ENCODE data around the gene EIF1AD. TPM values are rescaled to one million over a fixed set of nuclear protein-coding genes. Genes with fewer than 3 reads are reported as not detected.

The EIF1AD gene
- total RNA-seq, 1 experiment from 2014 or later = 64.6 TPM

DNA sequence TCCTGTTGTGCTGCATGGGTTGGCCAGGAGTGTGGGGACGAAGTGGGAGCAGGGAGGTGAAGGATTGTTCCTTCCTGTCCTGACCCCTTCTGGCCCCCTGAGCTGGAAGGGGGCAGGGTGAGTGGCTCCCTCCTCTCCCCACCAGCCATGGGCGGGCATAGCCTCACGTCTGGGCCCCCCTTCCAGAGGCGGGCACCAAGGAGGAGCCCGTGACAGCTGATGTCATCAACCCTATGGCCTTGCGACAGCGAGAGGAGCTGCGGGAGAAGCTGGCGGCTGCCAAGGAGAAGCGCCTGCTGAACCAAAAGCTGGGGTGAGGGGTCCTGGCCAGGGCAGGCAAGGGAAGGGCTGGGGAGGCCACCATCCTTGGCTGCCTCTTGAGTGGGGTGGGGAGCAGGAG lies 37.1 kb downstream of the EIF1AD start:
- BruUV-seq (replicated peaks) = no TSS peak
- no peak for DNase-seq (ENCODE audit: low read depth, low spot score)
- Histone ChIP-seq H3K4me1 (ENCODE audit: control insufficient read depth, insufficient read depth, low read length) (peaks cover 11% of the 10 kb centered on the region), H3K27me3 (ENCODE audit: control insufficient read depth, insufficient read depth, low read length) (no peaks in the 10 kb centered on the region), H3K27ac (ENCODE audit: low read length) (no peak overlapping the region), H3K4me3 (ENCODE audit: low read depth in 2 of 2, low read length in 2 of 2) (no peak overlapping the region), H3K36me3 (ENCODE audit: control insufficient read depth, insufficient read depth, low read length) (peaks cover 5% of the 10 kb centered on the region; the same call in 1 of the 2 replicates), H3K9me3 (ENCODE audit: control insufficient read depth, insufficient read depth, low read depth, low read length) (no peaks in the 10 kb centered on the region)
- in situ Hi-C loops (cut with HindIII; ENCODE audit: low pct_unique_long_range_greater_than_20kb, low sequenced_read_pairs) (no loop called here), intact Hi-C loops (cut with micrococcal nuclease; ENCODE audit: unreplicated experiment) (no loop called here)
- TF ChIP-seq TCF7L2 (IDR thresholded peaks at IDR 0.05; ENCODE audit: low read depth, low read length) = no peak
- TF ChIP-seq SIN3A (IDR thresholded peaks at IDR 0.05; ENCODE audit: borderline replicate concordance, insufficient read depth, low read depth, low read length) = no peak
- TF ChIP-seq CTCF (IDR thresholded peaks at IDR 0.05) = no peak
- TF ChIP-seq, protein P1, sequence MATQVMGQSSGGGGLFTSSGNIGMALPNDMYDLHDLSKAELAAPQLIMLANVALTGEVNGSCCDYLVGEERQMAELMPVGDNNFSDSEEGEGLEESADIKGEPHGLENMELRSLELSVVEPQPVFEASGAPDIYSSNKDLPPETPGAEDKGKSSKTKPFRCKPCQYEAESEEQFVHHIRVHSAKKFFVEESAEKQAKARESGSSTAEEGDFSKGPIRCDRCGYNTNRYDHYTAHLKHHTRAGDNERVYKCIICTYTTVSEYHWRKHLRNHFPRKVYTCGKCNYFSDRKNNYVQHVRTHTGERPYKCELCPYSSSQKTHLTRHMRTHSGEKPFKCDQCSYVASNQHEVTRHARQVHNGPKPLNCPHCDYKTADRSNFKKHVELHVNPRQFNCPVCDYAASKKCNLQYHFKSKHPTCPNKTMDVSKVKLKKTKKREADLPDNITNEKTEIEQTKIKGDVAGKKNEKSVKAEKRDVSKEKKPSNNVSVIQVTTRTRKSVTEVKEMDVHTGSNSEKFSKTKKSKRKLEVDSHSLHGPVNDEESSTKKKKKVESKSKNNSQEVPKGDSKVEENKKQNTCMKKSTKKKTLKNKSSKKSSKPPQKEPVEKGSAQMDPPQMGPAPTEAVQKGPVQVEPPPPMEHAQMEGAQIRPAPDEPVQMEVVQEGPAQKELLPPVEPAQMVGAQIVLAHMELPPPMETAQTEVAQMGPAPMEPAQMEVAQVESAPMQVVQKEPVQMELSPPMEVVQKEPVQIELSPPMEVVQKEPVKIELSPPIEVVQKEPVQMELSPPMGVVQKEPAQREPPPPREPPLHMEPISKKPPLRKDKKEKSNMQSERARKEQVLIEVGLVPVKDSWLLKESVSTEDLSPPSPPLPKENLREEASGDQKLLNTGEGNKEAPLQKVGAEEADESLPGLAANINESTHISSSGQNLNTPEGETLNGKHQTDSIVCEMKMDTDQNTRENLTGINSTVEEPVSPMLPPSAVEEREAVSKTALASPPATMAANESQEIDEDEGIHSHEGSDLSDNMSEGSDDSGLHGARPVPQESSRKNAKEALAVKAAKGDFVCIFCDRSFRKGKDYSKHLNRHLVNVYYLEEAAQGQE (IDR thresholded peaks at IDR 0.05; ENCODE audit: insufficient read depth in 1 of 2, low read depth in 2 of 2, low read length in 1 of 2) = no peak
- no peak for TF ChIP-seq POLR2AphosphoS5 (IDR thresholded peaks at IDR 0.05; ENCODE audit: low read depth, low read length)
- ATAC-seq = no peak
- ChIA-PET POLR2A (no interaction called here), CTCF (no interaction called here)

DNA sequence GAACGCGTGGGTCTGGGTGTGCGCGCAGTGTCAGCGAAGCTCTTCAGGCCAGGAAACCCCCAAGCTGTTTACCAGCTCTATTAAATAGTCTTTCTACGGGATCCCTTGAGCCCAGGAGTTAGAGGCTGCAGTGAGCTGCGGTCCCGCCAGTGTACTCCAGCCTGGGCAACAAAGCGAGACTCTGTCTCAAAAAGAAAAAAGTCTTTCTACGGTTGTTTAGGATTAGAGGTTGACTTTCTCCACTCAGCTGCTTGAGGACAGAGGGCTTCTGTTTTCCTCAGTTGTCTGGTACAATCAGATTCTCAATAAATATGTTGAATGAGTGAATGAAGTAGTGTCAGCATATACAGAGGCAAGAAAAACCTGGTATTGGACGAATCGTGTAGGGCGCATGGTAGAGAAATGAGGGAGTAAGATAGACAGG lies 39.8 kb downstream of the EIF1AD start:
- in situ Hi-C loops (cut with HindIII; ENCODE audit: low pct_unique_long_range_greater_than_20kb, low sequenced_read_pairs) = no loop called here
- peak; percentile 2 for ATAC-seq
- peak overlapping the region; percentile 81 for H3K27ac ChIP-seq (ENCODE audit: low read length)
- DNase-seq (ENCODE audit: low read depth, low spot score) = no peak
- ChIA-PET CTCF (no interaction called here), POLR2A (interaction anchor here (0.6 kb wide), 1 partner anchor 40 kb away, joined by 7 read pairs; the partner anchor contains the start of genes BANF1 and EIF1AD)
- H3K9me3 ChIP-seq (ENCODE audit: control insufficient read depth, insufficient read depth, low read depth, low read length) = no peaks in the 10 kb centered on the region
- peaks cover 5% of the 10 kb centered on the region; the same call in 1 of the 2 replicates for H3K36me3 ChIP-seq (ENCODE audit: control insufficient read depth, insufficient read depth, low read length)
- no TSS peak for BruUV-seq (replicated peaks)
- H3K27me3 ChIP-seq (ENCODE audit: control insufficient read depth, insufficient read depth, low read length) = no peaks in the 10 kb centered on the region
- no peak for TF ChIP-seq TCF7L2 (IDR thresholded peaks at IDR 0.05; ENCODE audit: low read depth, low read length)
- TF ChIP-seq POLR2AphosphoS5 (IDR thresholded peaks at IDR 0.05; ENCODE audit: low read depth, low read length) = no peak
- TF ChIP-seq, protein P1 (IDR thresholded peaks at IDR 0.05; ENCODE audit: insufficient read depth in 1 of 2, low read depth in 2 of 2, low read length in 1 of 2) = no peak
- TF ChIP-seq CTCF (IDR thresholded peaks at IDR 0.05) = no peak
- peaks cover 11% of the 10 kb centered on the region for H3K4me1 ChIP-seq (ENCODE audit: control insufficient read depth, insufficient read depth, low read length)
- intact Hi-C loops (cut with micrococcal nuclease; ENCODE audit: unreplicated experiment) = no loop called here
- peak overlapping the region; percentile 82 to 89 for H3K4me3 ChIP-seq (ENCODE audit: low read depth in 2 of 2, low read length in 2 of 2)
